Neural progenitor cell (in vitro differentiated cells): Measurements from ENCODE around the gene GJA10. TPM values are rescaled to one million over a fixed set of nuclear protein-coding genes. Genes with fewer than 3 reads are reported as not detected.

Source experiments
- DNase-seq: peaks from one replicate; pipeline ENCODE4 v3.0.0-alpha.2; 2016; ENCODE audit warnings: low spot score
- H2AFZ ChIP-seq: fragments of 200-600 bp; sonication (generic); replicated peaks from 2 replicates; pipeline ENCODE4 v1.6.1; 2016; ENCODE audit warnings: antibody characterized with exemption
- H3F3A ChIP-seq: fragments of 200-600 bp; sonication (generic); 2 replicates; pipeline ENCODE4 v1.6.1; 2016; ENCODE audit warnings: antibody characterized with exemption, low read depth
- H3K27ac ChIP-seq: fragments of 200-600 bp; sonication (generic); 2 replicates; pipeline ENCODE4 v1.5.1; 2016; ENCODE audit warnings: mild to moderate bottlenecking
- H3K27me3 ChIP-seq: fragments of 200-600 bp; sonication (generic); 2 replicates; pipeline ENCODE4 v1.6.1; 2016; ENCODE audit warnings: mild to moderate bottlenecking, moderate library complexity
- H3K36me3 ChIP-seq: fragments of 200-600 bp; sonication (generic); 2 replicates; pipeline ENCODE4 v1.5.1; 2016
- H3K4me1 ChIP-seq: fragments of 200-600 bp; sonication (generic); 2 replicates; pipeline ENCODE4 v1.6.1; 2016; ENCODE audit warnings: mixed run types
- H3K4me2 ChIP-seq: fragments of 200-600 bp; sonication (generic); 2 replicates; pipeline ENCODE4 v1.6.1; 2016
- H3K4me3 ChIP-seq: fragments of 200-600 bp; sonication (generic); 2 replicates; pipeline ENCODE4 v1.5.1; 2016
- H3K79me2 ChIP-seq: fragments of 200-600 bp; sonication (generic); 2 replicates; pipeline ENCODE4 v1.6.1; 2016; ENCODE audit warnings: low read depth
- H3K9ac ChIP-seq: fragments of 200-600 bp; sonication (generic); 2 replicates; pipeline ENCODE4 v1.6.1; 2016
- H3K9me3 ChIP-seq: fragments of 200-600 bp; sonication (generic); 2 replicates; pipeline ENCODE4 v1.5.1; 2016; ENCODE audit warnings: low read depth
- H4K20me1 ChIP-seq: fragments of 200-600 bp; sonication (generic); 2 replicates; pipeline ENCODE4 v1.6.1; 2016; ENCODE audit warnings: low read depth
- H3K27ac Mint-ChIP-seq: 3 replicates; pipeline ENCODE4 v1.8.0; 2021; ENCODE audit warnings: mixed read lengths
- H3K27me3 Mint-ChIP-seq: 2 replicates; pipeline ENCODE4 v1.8.0; 2022; ENCODE audit warnings: low read depth, mild to moderate bottlenecking, inconsistent platforms, moderate library complexity, mixed read lengths; ENCODE audit not compliant: insufficient read depth
- H3K36me3 Mint-ChIP-seq: 3 replicates; pipeline ENCODE4 v1.8.0; 2021; ENCODE audit warnings: mixed read lengths
- H3K4me1 Mint-ChIP-seq: 3 replicates; pipeline ENCODE4 v1.8.0; 2021; ENCODE audit warnings: mixed read lengths
- H3K4me3 Mint-ChIP-seq: 3 replicates; pipeline ENCODE4 v1.8.0; 2021; ENCODE audit warnings: mild to moderate bottlenecking, moderate library complexity, mixed read lengths
- H3K9me3 Mint-ChIP-seq: 3 replicates; pipeline ENCODE4 v1.8.0; 2020; ENCODE audit warnings: mixed read lengths
- CTCF ChIP-seq: fragments of 200-600 bp; sonication (generic); IDR thresholded peaks from 2 replicates; pipeline ENCODE4 v1.5.1; 2017; ENCODE audit warnings: antibody characterized with exemption, mild to moderate bottlenecking
- EZH2 ChIP-seq: fragments of 200-600 bp; sonication (generic); IDR thresholded peaks from 2 replicates; pipeline ENCODE4 v1.6.1; 2017; ENCODE audit warnings: antibody characterized with exemption, mild to moderate bottlenecking, moderate library complexity
- EZH2phosphoT487 ChIP-seq: fragments of 200-600 bp; sonication (generic); IDR thresholded peaks from 2 replicates; pipeline ENCODE4 v1.6.1; 2017; ENCODE audit warnings: antibody characterized with exemption
- total RNA-seq: library from RNA; depleted of rRNA; stranded (reverse); fragments of >200 nt; gene quantifications from 2 replicates; pipeline ENCODE4 v1.2.3, GENCODE V29; 2015; ENCODE audit warnings: low replicate concordance

GJA10 gene
- total RNA-seq, 1 donor from 2014 or later, result not detected

GRCh38 chr6:89859744-89860143, 34.5 kb upstream of the GJA10 start:
- peaks cover 52% of the 10 kb centered on the region for H3K36me3 ChIP-seq
- H3K4me1 ChIP-seq, result no peaks in the 10 kb centered on the region
- DNase-seq, result no peak

GRCh38 chr6:89862273-89862672, 32.0 kb upstream of the GJA10 start:
- Histone ChIP-seq H3K36me3 (peaks cover 57% of the 10 kb centered on the region), H3K79me2 (no peaks in the 10 kb centered on the region), H3K27me3 (no peaks in the 10 kb centered on the region), H3K4me3 (no peak overlapping the region), H3F3A (no peaks in the 10 kb centered on the region), H3K4me1 (no peaks in the 10 kb centered on the region), H4K20me1 (no peaks in the 10 kb centered on the region), H3K9me3 (peaks cover 3% of the 10 kb centered on the region), H2AFZ (no peak overlapping the region), H3K4me2 (no peak overlapping the region), H3K27ac (no peak overlapping the region), H3K9ac (no peak overlapping the region)
- H3K27me3 Mint-ChIP-seq, result no peaks in the 10 kb centered on the region
- TF ChIP-seq EZH2 (no peak), EZH2phosphoT487 (no peak), CTCF (no peak)
- no peak overlapping the region for H3K4me3 Mint-ChIP-seq
- H3K36me3 Mint-ChIP-seq, result peaks cover 57% of the 10 kb centered on the region
- H3K27ac Mint-ChIP-seq, result no peak overlapping the region
- no peaks in the 10 kb centered on the region for H3K4me1 Mint-ChIP-seq
- H3K9me3 Mint-ChIP-seq, result no peaks in the 10 kb centered on the region
- DNase-seq, result no peak

More at GRCh38 chr6:89859744-89860143, 34.5 kb upstream of the GJA10 start:
- Mint-ChIP-seq H3K9me3 (no peaks in the 10 kb centered on the region), H3K36me3 (peaks cover 51% of the 10 kb centered on the region), H3K27ac (no peak overlapping the region), H3K4me1 (no peaks in the 10 kb centered on the region), H3K4me3 (no peak overlapping the region), H3K27me3 (no peaks in the 10 kb centered on the region)
- no peaks in the 10 kb centered on the region for H3K79me2 ChIP-seq
- TF ChIP-seq EZH2, result no peak
- no peak for TF ChIP-seq EZH2phosphoT487
- TF ChIP-seq CTCF, result no peak
- no peak overlapping the region for H3K9ac ChIP-seq
- H3K27ac ChIP-seq, result no peak overlapping the region
- no peaks in the 10 kb centered on the region for H3K9me3 ChIP-seq
- no peaks in the 10 kb centered on the region for H3K27me3 ChIP-seq
- H3K4me2 ChIP-seq, result no peak overlapping the region
- no peaks in the 10 kb centered on the region for H3F3A ChIP-seq
- H3K4me3 ChIP-seq, result no peak overlapping the region
- no peak overlapping the region for H2AFZ ChIP-seq
- no peaks in the 10 kb centered on the region for H4K20me1 ChIP-seq

GRCh38 chr6:89862698-89863097, 31.6 kb upstream of the GJA10 start:
- no peak overlapping the region for H2AFZ ChIP-seq
- H3K4me3 ChIP-seq, result no peak overlapping the region
- no peaks in the 10 kb centered on the region for H4K20me1 ChIP-seq
- no peaks in the 10 kb centered on the region for H3K4me1 ChIP-seq
- Mint-ChIP-seq H3K36me3 (peaks cover 61% of the 10 kb centered on the region), H3K9me3 (no peaks in the 10 kb centered on the region), H3K27ac (no peak overlapping the region), H3K27me3 (no peaks in the 10 kb centered on the region), H3K4me3 (no peak overlapping the region), H3K4me1 (no peaks in the 10 kb centered on the region)
- H3K27ac ChIP-seq, result no peak overlapping the region
- no peak for DNase-seq
- no peak overlapping the region for H3K9ac ChIP-seq
- no peaks in the 10 kb centered on the region for H3F3A ChIP-seq
- no peaks in the 10 kb centered on the region for H3K27me3 ChIP-seq
- H3K9me3 ChIP-seq, result peaks cover 3% of the 10 kb centered on the region
- H3K36me3 ChIP-seq, result peaks cover 59% of the 10 kb centered on the region
- H3K79me2 ChIP-seq, result no peaks in the 10 kb centered on the region
- no peak overlapping the region for H3K4me2 ChIP-seq
- no peak for TF ChIP-seq EZH2
- TF ChIP-seq CTCF, result no peak
- no peak for TF ChIP-seq EZH2phosphoT487
